HTR-8/SVneo (cell line): ENCODE data around the gene NFKBIB.

Experiments used
- DNase-seq: peaks from one replicate; pipeline ENCODE4 v3.0.0; 2011; ENCODE audit warnings: low spot score, mixed read lengths; ENCODE audit not compliant: insufficient read length
- FAIRE-seq: peaks from 2 replicates; lab custom pipeline; 2011; peaks lifted over from hg19 to GRCh38; lab: Jason Lieb, UNC

The NFKBIB gene

GRCh38 chr19:38900743-38901190 lies 998 bp downstream of the NFKBIB start:
- DNase-seq (no peak), FAIRE-seq (no peak)

- DNase-seq (no peak), FAIRE-seq (no peak)
Measured at GRCh38 chr19:38901683-38902082, 1.9 kb downstream of the NFKBIB start.

GRCh38 chr19:38904581-38905539 lies 5.1 kb downstream of the NFKBIB start:
- DNase-seq, result no peak
- no peak for FAIRE-seq

- FAIRE-seq, result no peak
- DNase-seq, result no peak
Measured at GRCh38 chr19:38905620-38906019, 5.9 kb downstream of the NFKBIB start.

GRCh38 chr19:38907227-38907626 lies 7.5 kb downstream of the NFKBIB start:
- no peak for FAIRE-seq

GRCh38 chr19:38907670-38908069 lies 7.9 kb downstream of the NFKBIB start:
- DNase-seq, result no peak

More at GRCh38 chr19:38907227-38907626, 7.5 kb downstream of the NFKBIB start:
- DNase-seq, result no peak

GRCh38 chr19:38908911-38909310 lies 9.1 kb downstream of the NFKBIB start:
- no peak for DNase-seq
- FAIRE-seq, result no peak

More at GRCh38 chr19:38907670-38908069, 7.9 kb downstream of the NFKBIB start:
- no peak for FAIRE-seq

- no peak for DNase-seq
- FAIRE-seq, result no peak
Measured at GRCh38 chr19:38910488-38910887, 10.7 kb downstream of the NFKBIB start.

GRCh38 chr19:38911388-38912001 lies 11.7 kb downstream of the NFKBIB start:
- no peak for FAIRE-seq
- no peak for DNase-seq

GRCh38 chr19:38912600-38913514 lies 13.1 kb downstream of the NFKBIB start:
- DNase-seq, result no peak
- no peak for FAIRE-seq

GRCh38 chr19:38913958-38914357 lies 14.2 kb downstream of the NFKBIB start:
- DNase-seq (no peak), FAIRE-seq (no peak)

GRCh38 chr19:38915329-38916321 lies 15.9 kb downstream of the NFKBIB start:
- DNase-seq, result no peak
- FAIRE-seq, result no peak

GRCh38 chr19:38917516-38917915 lies 17.7 kb downstream of the NFKBIB start:
- DNase-seq, result no peak
- no peak for FAIRE-seq

GRCh38 chr19:38917921-38918491 lies 18.2 kb downstream of the NFKBIB start:
- FAIRE-seq (no peak), DNase-seq (peak; percentile 25)

GRCh38 chr19:38918526-38918925 lies 18.8 kb downstream of the NFKBIB start:
- no peak for DNase-seq

GRCh38 chr19:38919837-38920601 lies 20.2 kb downstream of the NFKBIB start:
- no peak for DNase-seq
- no peak for FAIRE-seq

More at GRCh38 chr19:38918526-38918925, 18.8 kb downstream of the NFKBIB start:
- FAIRE-seq, result no peak

GRCh38 chr19:38920602-38921419 lies 21.0 kb downstream of the NFKBIB start:
- peak; percentile 86 for FAIRE-seq

More at GRCh38 chr19:38920602-38921419, 21.0 kb downstream of the NFKBIB start:
- DNase-seq, result no peak
